Right forelimb (tissue), 1 donor: ENCODE measurements around the gene TSPAN4.
A peak's percentile ranks its signal among the peaks of the same experiment; 100 is the strongest.

ENCODE experiments used
- DNase-seq: peaks from one replicate; pipeline ENCODE4 v3.0.0-alpha.2; 2018

Gene TSPAN4

DNA sequence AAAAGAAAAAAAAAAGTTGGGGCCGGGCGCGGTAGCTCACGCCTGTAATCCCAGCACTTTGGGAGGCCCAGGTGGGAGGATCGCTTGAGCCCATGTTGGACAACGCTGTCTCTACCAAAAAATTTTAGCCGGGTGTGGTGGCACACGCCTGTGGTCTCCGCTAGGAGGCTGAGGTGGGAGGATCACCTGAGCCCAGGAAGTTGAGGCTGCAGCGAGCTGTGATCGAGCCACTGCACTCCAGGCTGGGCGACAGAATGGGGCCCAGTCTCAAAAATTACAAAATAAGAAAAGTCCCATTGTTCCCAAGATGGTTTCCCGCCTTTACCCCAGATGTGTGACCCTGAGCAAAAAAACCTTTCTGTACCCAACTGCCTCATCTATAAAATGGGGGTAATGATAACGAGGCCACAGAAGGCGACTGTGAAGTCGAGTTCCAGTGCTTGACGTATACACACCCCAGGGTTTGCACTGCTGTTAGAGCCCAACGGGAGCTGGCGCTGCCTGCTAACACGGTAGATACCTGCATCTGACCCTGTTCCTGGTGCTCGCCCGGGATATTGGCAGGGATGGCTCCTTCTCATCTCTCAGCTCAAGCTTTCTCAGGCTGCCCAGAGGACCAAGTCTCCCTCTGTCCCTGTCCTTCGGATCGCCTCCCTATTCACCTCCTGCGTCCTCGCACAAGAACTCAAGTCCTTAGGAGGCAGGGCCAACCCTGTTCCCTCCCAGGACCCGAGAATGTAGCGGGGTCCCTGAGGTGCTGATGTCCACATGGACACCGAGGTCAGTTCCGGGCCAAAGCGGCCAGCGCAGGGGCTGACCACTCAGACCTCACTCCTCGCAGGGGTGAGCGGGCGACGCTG is 34.0 kb upstream of the TSPAN4 start:
- no peak for DNase-seq

DNA sequence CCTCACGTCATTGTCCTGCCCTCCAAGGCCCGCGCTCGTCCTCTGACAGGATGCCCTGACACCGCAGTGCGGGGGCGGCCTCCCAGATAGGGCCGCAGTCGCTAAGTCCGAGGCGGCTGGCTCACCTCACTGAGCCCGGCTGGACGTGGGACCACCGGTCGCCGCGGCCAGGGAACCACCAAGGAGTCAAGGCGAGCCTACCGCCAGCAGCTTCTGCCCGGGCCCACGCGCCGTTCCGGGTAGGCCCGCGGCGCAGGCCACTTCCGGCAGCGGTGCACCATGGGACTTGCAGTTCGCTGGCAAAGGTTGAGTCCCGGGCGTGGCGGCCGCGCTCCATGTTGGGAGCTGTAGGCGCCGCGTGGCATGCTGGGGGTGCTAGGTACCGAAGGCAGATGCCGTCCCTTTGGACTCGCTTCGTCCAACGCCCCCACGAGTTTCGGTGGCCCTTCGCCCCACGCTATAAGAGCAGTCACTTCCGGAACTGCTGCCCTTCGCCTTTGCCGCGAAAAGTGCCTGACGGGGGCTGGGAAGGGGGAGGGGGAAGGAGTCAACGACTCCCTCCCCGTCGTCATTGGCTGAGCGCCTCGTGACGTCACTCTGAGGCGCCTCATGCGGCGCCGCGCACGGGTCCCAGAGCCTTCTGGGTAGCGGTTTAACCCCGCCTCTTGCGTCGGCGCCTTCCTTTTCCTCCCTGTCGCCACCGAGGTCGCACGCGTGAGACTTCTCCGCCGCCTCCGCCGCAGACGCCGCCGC is 33.2 kb upstream of the TSPAN4 start, which contains the start of gene RPLP2:
RPLP2 (plus strand) TSS at position 681 of the 753 bp plus-strand sequence. CDS start 268 bp downstream, outside the sequence.
- DNase-seq = peak; percentile 100

DNA sequence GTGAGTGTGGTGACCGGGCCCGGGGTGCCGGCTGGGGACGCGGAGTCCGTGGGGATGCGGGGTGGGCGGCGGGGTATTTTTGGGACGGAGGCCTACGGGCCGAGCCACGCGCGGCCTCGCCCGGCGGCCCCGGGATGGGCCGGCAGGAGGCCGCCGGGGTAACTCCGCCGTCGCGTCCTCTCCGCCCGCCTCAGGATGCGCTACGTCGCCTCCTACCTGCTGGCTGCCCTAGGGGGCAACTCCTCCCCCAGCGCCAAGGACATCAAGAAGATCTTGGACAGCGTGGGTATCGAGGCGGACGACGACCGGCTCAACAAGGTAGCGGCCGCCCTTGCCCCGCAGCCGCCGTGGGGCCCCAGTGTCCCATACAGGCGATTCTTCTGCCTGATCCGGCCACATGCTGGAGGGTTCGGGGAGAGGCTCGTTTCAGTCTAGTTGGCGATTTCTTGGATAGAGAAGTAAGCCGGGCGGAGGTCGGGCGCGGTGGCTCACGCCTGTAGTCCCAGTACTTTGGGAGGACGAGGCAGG is 32.5 kb upstream of the TSPAN4 start:
- DNase-seq = no peak

DNA sequence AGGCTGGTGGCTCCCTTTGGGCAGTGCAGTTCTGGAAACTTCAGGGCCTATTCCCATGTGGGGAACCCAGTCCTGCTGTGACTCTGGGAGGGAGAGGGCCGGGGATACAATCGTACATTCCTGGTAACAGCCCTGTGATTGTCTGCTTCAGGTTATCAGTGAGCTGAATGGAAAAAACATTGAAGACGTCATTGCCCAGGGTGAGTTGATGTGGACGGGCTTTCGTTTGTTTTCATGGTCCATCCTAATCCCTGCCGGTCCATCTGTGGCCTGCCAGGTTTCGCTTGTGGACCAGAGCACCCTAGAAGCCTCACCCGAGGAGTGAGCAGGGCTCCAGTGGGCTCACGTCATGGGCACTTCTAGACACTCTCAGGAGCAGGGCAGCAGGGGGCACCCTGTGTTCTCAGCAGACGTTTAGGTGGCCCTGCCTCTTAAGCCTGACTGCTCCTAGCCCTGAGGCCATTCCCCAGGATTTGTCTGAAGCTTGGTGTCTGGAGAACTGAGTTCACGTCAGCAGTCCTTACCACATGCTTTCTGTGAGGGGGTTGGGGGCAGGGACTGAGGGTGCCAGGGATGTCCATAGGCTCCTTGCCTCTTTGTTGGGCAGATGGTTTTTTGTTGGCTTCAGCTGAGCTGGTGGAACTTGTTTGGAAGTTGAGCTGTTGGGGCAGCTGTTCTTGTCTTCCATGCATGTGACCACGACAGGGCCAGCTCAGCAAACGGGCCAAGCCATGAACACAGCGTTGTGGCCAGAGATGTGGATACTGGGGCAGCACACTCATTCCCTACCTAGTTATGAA is 31.0 kb upstream of the TSPAN4 start:
- no peak for DNase-seq

DNA sequence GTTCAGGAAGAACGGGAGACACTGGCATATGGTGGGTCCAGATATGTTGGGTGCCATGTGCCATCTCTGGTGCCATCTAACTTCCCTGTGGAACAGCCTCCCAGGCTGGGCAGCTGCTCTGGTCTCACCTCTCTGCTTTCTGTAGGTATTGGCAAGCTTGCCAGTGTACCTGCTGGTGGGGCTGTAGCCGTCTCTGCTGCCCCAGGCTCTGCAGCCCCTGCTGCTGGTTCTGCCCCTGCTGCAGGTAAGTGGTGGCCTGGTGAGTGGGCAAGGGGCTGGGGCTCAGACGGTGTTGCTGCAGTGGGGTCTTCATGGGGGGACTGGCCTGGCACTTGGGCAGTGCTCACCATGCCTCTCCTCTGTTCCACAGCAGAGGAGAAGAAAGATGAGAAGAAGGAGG is 30.3 kb upstream of the TSPAN4 start:
- DNase-seq = no peak

DNA sequence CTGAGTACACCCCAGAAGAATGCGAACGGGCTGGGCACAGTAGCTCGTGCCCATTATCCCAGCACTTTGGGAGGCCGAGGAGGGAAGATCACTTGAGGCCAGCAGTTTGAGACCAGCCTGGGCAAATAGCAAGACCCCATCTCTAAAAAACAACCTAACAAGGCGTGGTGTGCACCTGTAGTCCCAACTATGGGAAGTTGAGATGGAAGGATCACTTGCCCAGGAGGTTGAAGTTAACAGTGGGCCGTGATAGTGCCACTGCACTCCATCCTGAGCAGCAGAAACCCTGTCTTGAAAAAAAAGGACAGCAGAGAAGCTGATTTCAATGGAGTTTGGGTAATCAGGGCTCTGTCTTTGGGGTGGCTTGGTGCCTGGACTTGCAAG is 29.6 kb upstream of the TSPAN4 start:
- no peak for DNase-seq

DNA sequence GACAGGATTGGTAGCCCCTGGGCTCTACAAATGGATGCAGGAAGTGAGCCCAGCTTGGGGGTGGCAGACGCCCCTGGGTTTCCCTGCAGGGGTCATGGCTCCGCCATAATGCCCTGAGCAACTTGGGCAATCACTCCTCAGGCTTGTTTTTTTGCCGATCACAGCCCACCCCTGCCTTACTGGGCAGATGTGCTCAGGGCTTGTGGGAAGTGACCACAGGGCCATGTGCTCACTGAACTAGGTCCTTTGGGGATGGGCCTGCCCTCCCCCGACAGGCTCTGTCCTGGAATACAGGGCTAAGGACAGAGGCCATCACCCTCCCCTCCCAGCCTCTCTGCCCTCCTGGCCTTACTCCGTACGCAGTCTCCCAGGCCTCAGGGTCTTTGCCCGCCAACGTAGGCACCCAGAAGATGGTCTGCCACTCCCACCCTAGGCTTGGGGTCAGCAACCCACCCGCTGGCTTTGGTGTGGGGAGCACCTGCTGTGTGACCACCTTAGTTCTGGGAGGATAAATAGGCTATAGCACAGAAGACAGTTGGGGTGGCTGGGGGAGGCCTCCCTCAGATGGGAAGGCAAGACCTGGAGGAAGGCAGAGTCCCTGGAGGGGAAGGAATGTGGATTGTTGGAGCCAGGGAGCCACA is 29.1 kb upstream of the TSPAN4 start:
- DNase-seq = no peak

DNA sequence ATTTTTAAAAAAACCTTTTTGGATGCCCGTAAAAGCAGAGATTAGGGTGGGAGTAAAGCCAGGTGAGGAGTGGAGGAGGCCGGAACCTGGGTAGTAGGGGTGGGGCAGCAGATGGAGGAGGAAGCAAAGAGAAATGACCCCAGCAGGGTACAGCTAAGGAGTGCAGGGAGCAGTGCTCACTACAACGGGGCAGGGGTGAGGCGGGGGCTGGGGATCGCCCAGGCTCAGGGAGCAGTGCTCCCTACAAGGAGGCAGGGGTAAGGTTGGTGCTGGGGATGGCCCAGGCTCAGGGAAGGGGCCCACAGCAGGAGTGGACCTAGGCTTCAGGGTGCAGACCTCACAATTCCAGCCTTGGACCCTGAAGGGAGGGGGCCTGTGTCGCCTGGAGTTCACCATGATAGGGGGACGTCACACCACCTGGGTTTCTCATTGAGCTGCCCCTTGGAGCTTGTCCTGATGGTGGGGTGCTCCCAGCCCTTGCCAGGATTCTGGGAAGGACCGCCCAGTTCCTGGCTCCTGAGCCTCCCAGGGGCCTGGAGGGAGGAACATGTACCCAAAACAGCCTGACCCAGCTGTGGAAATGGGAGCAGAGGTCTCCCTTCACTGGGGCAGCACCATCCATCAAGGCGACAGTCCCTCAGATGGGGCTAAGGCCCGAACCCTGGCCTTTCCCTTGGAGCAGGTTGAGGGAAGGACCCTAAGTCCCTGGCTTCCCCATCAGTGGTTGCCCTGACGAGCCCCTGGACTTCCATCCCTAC is 26.8 kb upstream of the TSPAN4 start:
- DNase-seq = no peak

DNA sequence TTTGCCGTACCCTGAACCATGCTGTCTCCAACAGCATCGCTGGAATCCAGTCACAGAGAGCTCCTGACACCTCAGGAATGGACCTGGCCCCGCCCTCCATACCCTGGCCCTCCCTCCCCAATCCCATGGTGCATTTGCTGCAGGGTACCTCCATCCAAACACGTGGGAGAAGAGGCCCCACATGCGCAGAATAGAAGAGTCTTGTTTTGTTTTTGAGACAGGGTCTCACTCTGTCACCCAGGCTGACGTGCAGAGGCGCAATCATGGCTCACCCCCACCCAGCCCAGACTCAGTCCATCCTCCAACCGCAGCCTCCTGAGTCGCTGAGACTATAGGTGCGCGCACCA is 26.2 kb upstream of the TSPAN4 start:
- DNase-seq = no peak

DNA sequence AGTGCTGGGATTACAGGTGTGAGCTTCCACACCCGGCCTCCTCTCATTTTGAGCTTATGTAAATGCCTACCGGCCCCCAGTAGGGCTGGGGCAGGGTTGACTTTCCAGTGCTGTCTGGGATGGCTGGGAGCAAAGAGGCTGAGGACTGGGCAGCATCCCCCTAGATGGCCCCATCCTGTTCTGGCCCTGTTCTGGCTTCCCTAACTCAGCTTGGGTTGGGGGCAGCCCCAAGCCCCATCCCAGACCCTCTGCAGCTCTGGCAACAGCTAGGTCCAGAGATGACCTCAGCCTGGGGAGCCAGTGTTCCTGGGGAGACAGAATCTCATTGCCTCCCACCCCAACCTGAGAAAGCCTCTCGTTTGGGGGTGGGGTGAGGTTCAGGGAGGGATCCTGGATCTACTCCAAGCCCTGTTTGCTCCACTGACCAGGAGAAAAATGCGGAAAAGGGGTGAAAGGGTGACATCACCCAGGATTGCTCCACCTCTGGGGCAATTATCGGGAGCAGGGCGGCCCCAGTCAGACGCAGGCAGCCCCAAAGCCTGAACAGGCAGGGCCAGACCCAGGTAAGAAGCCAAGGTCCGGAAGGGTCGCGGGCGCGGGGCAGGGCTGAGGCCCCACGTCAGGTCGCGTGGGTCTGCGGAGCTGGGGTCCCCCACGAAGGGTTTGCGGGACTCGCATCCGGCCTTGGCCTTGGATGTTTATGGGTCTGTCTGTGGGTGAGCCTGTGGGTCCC is 24.1 kb upstream of the TSPAN4 start, which contains the start of gene PNPLA2:
PNPLA2 (plus strand) TSS at position 519 of the 733 bp plus-strand sequence. CDS start 805 bp downstream, outside the sequence.
- DNase-seq = no peak

DNA sequence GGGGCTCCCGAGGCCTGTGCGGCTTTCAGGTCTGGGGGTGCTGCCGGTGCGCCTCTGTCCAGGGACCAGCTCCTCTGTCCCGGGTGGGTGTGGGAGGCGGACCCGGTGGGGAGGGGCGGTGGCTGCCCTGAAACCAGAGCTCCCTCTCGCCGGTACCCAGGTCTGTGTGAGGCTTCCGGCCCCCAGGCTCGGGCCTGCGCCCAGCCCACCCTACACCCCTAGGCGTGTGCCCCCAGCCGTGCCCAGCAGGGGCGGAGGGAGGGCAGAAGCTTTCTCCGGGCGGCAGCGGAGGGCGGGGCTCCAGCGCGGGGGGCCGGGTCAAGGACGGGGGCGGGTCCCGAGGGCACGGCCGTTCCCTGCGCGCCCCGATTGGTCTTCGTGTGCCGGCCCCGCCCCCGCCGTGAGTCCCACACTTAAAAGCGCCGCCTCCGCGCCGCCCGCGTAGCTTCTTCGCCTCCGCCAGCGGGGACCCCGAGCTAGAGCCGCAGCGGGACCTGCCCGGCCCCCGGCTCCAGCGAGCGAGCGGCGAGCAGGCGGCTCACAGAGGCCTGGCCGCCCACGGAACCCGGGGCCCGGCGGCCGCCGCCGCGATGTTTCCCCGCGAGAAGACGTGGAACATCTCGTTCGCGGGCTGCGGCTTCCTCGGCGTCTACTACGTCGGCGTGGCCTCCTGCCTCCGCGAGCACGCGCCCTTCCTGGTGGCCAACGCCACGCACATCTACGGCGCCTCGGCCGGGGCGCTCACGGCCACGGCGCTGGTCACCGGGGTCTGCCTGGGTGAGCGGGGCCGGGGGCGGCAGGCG is 23.3 kb upstream of the TSPAN4 start:
- peak; percentile 93 for DNase-seq

DNA sequence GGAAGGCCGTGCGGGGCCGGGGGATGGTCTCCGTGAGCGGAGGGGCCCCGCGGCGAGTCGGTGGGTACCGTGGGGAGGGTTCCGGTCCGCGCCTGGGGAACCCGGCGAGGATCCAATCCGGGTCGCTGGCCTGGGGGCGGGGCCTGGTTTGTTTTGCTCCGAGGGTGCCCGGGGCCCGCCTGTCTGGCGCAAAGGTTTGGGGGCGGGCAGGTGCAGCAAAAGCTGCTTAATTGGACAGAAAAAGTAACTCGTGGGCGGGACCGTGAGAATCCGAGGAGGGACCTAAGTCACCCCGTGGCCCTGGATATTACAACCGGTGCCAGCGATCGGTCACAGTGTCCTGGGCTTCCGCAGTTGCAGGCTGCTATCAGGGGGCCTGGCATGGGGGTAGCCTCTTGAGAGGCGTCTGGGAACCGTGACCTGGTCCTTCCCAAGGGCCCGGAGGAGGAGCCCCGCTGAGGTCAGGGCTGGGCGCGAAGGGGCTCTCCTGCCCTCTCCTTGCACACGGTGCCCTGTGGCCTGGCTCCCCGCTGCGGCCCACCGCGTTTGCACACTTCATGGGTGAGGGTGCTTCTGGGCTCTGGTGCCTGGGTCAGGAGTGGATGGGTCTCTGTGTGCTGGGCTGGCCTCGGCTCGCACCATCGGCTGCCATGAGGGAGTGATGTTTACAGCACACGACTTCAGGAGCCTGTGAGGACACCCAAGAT is 22.6 kb upstream of the TSPAN4 start:
- DNase-seq = peak; percentile 72

DNA sequence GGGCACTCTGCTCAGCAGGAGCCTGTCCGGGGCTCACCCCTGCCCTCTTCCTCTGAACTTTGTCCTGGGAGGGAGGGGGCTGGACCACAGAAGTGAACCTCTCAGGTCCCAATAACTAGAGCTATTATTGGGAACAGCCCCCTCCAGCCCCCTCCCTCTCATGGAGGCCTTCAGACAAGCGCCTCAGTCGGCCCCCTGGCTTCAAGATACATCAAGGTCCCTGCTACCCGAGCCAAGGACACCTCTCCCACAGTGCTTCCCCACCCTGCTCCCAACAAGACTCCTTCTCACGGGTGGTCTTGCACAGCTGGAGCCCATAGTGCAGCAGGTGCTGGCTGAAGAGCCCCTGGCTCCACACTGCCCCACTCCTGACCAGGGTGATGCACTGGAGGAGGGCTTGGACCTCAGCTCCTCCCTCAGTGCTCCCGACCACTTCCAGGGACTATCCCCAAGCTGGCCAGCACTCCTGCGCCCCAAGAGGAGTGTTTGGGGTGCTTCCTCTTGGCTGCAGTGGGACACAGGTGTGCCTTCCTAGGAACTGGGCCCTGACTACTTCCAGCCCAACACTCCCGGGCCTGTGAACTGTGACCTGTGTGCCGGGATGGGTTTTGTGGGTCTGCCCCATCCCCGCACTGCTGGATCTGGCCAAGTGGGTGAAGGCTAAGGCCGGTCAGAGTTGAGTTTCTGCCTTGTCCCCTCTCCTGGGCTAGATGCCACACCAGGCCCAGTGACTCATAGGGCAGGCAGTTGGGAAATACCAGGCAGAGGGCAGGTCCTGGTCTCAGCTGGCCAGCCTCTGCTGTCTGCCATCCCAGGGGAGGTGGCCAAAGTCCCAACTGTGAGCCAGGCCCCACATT is 21.8 kb upstream of the TSPAN4 start:
- DNase-seq = no peak

DNA sequence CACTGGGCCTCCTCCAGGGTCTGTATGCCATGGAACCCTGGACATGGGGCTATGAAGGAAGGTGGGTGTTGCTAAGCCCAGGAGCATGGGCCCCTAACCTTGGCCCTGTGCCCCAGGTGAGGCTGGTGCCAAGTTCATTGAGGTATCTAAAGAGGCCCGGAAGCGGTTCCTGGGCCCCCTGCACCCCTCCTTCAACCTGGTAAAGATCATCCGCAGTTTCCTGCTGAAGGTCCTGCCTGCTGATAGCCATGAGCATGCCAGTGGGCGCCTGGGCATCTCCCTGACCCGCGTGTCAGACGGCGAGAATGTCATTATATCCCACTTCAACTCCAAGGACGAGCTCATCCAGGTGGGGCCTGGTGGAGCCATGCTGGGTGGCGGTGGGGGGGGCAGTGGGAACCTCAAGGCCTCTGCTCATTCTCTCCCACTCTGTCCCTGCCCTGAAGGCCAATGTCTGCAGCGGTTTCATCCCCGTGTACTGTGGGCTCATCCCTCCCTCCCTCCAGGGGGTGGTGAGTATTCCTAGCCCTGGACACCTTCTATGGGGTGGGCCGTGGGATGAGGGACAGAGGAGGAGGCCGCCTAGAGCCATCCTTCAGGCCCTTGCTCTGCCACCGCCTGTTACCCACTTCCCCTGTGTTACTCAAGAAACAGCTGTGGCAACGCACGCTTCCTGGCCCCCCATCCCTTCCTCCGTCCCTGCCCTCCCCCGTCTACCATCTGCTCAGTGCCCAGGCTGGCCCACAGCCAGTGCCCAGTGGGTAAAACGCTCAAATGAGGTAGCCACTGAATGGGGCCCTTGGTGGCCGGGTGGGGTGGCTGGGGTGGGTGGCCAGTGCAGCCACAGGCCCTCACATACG is 20.9 kb upstream of the TSPAN4 start:
- no peak for DNase-seq

DNA sequence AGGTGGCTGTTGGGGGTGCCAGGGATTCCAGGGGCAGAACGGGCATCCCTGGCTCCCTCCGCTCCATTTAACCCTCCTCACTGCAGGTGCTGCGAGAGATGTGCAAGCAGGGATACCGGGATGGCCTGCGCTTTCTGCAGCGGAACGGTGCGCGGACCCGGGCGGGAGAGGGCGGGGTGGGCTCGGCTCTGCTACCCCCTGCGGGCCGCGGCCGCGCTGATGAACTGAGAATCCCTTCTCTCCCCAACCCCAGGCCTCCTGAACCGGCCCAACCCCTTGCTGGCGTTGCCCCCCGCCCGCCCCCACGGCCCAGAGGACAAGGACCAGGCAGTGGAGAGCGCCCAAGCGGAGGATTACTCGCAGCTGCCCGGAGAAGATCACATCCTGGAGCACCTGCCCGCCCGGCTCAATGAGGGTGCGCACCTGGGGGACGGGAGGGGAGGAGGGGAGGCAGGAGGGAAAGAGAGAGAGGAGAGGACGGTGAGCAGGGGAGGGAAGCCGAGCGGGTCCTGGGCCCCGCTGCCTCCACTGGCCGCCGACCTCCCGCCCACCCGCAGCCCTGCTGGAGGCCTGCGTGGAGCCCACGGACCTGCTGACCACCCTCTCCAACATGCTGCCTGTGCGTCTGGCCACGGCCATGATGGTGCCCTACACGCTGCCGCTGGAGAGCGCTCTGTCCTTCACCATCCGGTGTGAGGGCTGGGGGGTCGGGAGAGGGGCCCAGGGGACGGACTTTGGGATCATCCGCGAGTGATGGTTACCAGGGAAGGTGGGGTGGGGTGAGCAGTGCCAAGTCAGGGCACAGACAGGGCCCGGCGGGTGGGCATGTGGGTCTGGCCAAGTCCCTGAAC is 19.0 kb upstream of the TSPAN4 start:
- DNase-seq = no peak

DNA sequence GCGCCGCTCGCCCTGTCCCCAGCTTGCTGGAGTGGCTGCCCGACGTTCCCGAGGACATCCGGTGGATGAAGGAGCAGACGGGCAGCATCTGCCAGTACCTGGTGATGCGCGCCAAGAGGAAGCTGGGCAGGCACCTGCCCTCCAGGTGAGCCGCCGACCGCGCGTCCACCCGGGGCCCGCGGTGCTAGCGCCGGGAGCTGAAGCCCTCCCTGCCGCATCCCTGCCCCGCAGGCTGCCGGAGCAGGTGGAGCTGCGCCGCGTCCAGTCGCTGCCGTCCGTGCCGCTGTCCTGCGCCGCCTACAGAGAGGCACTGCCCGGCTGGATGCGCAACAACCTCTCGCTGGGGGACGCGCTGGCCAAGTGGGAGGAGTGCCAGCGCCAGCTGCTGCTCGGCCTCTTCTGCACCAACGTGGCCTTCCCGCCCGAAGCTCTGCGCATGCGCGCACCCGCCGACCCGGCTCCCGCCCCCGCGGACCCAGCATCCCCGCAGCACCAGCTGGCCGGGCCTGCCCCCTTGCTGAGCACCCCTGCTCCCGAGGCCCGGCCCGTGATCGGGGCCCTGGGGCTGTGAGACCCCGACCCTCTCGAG is 18.3 kb upstream of the TSPAN4 start:
- DNase-seq = no peak
